ENCODE results near the gene NRXN3. TPM values are rescaled to one million over a fixed set of nuclear protein-coding genes. Genes with fewer than 3 reads are reported as not detected.

NRXN3 gene
- total and polyA plus RNA-seq, 2 of the 13 experiments (the other 11 are each of a cell fraction or from before 2014, with no cell fraction given) = 0.03 TPM; not detected in 1

GRCh38 chr14:79578470-79578869, 1408.3 kb downstream of the NRXN3 start:
- H4K20me1 ChIP-seq (ENCODE audit: insufficient read depth, low read length) = no peaks in the 10 kb centered on the region
- intact Hi-C loops (cut with micrococcal nuclease; ENCODE audit: unreplicated experiment) = no loop called here
- no peak overlapping the region for H2AFZ ChIP-seq (ENCODE audit: low read length)
- in situ Hi-C loops (cut with HindIII; ENCODE audit: extremely low pct_ligation_motif_present, low pct_unique_long_range_greater_than_20kb) = loop anchor here (25.0 kb wide), 1 partner anchor 109 kb away; no protein-coding TSS in a partner anchor
- ChIA-PET CTCF (ENCODE audit: low intra/inter-chr PET ratio, low total read pairs) (no interaction called here), POLR2A (no interaction called here)
- peaks cover 71% of the 10 kb centered on the region for H3K9me3 ChIP-seq (ENCODE audit: low read length)
- ATAC-seq (no peak), FAIRE-seq (no peak), DNase-seq (ENCODE audit: low spot score) (no peak)
- H3K4me2 ChIP-seq (ENCODE audit: low read depth, low read length) = no peak overlapping the region
- no TSS peak for BruUV-seq (replicated peaks)
- H3K4me3 ChIP-seq (replicated peaks in 1 of 3; ENCODE audit: insufficient read depth in 1 of 3, low read depth in 2 of 3, low read length in 3 of 3) = no peak overlapping the region
- no peaks in the 10 kb centered on the region for H3K27me3 ChIP-seq (ENCODE audit: control insufficient read depth in 1 of 2, insufficient read depth in 2 of 2, low read length in 2 of 2)
- no peaks in the 10 kb centered on the region for H3K79me2 ChIP-seq (ENCODE audit: insufficient read depth, low read length)
- no peaks in the 10 kb centered on the region for H3K36me3 ChIP-seq (replicated peaks in 1 of 2; ENCODE audit: control insufficient read depth in 1 of 2, insufficient read depth in 2 of 2, low read length in 2 of 2)
- no peak overlapping the region for H3K9ac ChIP-seq (ENCODE audit: insufficient read depth, low read depth, low read length)
- TF ChIP-seq, protein P1, sequence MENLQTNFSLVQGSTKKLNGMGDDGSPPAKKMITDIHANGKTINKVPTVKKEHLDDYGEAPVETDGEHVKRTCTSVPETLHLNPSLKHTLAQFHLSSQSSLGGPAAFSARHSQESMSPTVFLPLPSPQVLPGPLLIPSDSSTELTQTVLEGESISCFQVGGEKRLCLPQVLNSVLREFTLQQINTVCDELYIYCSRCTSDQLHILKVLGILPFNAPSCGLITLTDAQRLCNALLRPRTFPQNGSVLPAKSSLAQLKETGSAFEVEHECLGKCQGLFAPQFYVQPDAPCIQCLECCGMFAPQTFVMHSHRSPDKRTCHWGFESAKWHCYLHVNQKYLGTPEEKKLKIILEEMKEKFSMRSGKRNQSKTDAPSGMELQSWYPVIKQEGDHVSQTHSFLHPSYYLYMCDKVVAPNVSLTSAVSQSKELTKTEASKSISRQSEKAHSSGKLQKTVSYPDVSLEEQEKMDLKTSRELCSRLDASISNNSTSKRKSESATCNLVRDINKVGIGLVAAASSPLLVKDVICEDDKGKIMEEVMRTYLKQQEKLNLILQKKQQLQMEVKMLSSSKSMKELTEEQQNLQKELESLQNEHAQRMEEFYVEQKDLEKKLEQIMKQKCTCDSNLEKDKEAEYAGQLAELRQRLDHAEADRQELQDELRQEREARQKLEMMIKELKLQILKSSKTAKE (CRISPR knock-in tag; IDR thresholded peaks at IDR 0.05; ENCODE audit: borderline replicate concordance) = no peak
- TF ChIP-seq, protein P2, sequence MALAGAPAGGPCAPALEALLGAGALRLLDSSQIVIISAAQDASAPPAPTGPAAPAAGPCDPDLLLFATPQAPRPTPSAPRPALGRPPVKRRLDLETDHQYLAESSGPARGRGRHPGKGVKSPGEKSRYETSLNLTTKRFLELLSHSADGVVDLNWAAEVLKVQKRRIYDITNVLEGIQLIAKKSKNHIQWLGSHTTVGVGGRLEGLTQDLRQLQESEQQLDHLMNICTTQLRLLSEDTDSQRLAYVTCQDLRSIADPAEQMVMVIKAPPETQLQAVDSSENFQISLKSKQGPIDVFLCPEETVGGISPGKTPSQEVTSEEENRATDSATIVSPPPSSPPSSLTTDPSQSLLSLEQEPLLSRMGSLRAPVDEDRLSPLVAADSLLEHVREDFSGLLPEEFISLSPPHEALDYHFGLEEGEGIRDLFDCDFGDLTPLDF (CRISPR knock-in tag; IDR thresholded peaks at IDR 0.05) = no peak
- TF ChIP-seq GFI1 (CRISPR knock-in tag; IDR thresholded peaks at IDR 0.05; ENCODE audit: borderline replicate concordance) = no peak
- no peak for TF ChIP-seq ZNF543 (CRISPR knock-in tag; IDR thresholded peaks at IDR 0.05)
- TF ChIP-seq, protein P3, sequence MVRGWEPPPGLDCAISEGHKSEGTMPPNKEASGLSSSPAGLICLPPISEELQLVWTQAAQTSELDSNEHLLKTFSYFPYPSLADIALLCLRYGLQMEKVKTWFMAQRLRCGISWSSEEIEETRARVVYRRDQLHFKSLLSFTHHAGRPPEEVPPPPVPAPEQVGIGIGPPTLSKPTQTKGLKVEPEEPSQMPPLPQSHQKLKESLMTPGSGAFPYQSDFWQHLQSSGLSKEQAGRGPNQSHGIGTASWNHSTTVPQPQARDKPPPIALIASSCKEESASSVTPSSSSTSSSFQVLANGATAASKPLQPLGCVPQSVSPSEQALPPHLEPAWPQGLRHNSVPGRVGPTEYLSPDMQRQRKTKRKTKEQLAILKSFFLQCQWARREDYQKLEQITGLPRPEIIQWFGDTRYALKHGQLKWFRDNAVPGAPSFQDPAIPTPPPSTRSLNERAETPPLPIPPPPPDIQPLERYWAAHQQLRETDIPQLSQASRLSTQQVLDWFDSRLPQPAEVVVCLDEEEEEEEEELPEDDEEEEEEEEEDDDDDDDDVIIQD (CRISPR knock-in tag; IDR thresholded peaks at IDR 0.05; ENCODE audit: low read depth) = no peak
- WGBS (ENCODE audit: low lambda C conversion rate) = 0% methylated on average over 1 of the region's 3 CpGs
- H3K27ac ChIP-seq (ENCODE audit: extremely low read length, insufficient read depth, low read length) = no peak overlapping the region
- no peaks in the 10 kb centered on the region for H3K4me1 ChIP-seq (ENCODE audit: insufficient read depth, low read length)

All from HepG2 (cell line).